GM12878 (cell line): Measurements from ENCODE around the gene DTX1. TPM values are rescaled to one million over a fixed set of nuclear protein-coding genes. Genes with fewer than 3 reads are reported as not detected.
A peak's percentile ranks its signal among the peaks of the same experiment; 100 is the strongest.

Source experiments
- BACH1 ChIP-seq: fragments of 450-650 bp; IDR thresholded peaks from 2 replicates; pipeline ENCODE4 v1.6.1; 2017; ENCODE audit warnings: mild to moderate bottlenecking, borderline replicate concordance
- CEBPZ ChIP-seq: fragments of 150-350 bp; IDR thresholded peaks from 2 replicates; pipeline ENCODE4 v1.6.1; 2016; ENCODE audit warnings: low read depth, low read length
- CHD2 ChIP-seq: IDR thresholded peaks from 2 replicates; pipeline ENCODE4 v1.6.1; 2011; ENCODE audit warnings: low read depth, low read length, improper control_type of control experiment, borderline replicate concordance
- DPF2 ChIP-seq: fragments of 450-650 bp; IDR thresholded peaks from 2 replicates; pipeline ENCODE4 v1.6.1; 2017; ENCODE audit warnings: mild to moderate bottlenecking
- EGR1 ChIP-seq, 2 experiments: IDR thresholded peaks; 1 replicate in 1 of 2; 2 replicates in 1 of 2; pipeline ENCODE4 v1.6.1; 2011 to 2012; ENCODE audit warnings: low read depth in 2 of 2, low read length in 2 of 2, borderline replicate concordance in 1 of 2, mild to moderate bottlenecking in 1 of 2, moderate library complexity in 1 of 2
- FOXM1 ChIP-seq: IDR thresholded peaks from 2 replicates; pipeline ENCODE4 v1.6.1; 2012; ENCODE audit warnings: low read depth, mild to moderate bottlenecking, inconsistent platforms, low read length, moderate library complexity
- IKZF2 ChIP-seq, 2 experiments: fragments of 450-650 bp; IDR thresholded peaks; 2 replicates each; pipeline ENCODE4 v1.6.1; 2017; ENCODE audit warnings: mild to moderate bottlenecking in 2 of 2, moderate library complexity in 2 of 2
- MAX ChIP-seq: IDR thresholded peaks from 2 replicates; pipeline ENCODE4 v1.6.1; 2012; ENCODE audit warnings: low read depth, low read length, improper control_type of control experiment
- MYC ChIP-seq: IDR thresholded peaks from 2 replicates; pipeline ENCODE4 v1.6.1; 2011; ENCODE audit warnings: mild to moderate bottlenecking, low read length, moderate library complexity, inconsistent platforms; ENCODE audit not compliant: insufficient read depth, insufficient replicate concordance, insufficient read length, severe bottlenecking
- POLR2A ChIP-seq: IDR thresholded peaks from 2 replicates; pipeline ENCODE4 v1.6.1; 2011; ENCODE audit warnings: low read depth, mild to moderate bottlenecking, low read length
- POLR2AphosphoS2 ChIP-seq: IDR thresholded peaks from 2 replicates; pipeline ENCODE4 v1.6.1; 2011; ENCODE audit warnings: low read depth, mild to moderate bottlenecking, low read length, improper control_type of control experiment, moderate library complexity
- POLR2AphosphoS5 ChIP-seq: IDR thresholded peaks from 2 replicates; pipeline ENCODE4 v1.6.1; 2011; ENCODE audit warnings: mild to moderate bottlenecking, low read length, inconsistent platforms
- RAD51 ChIP-seq: fragments of 450-650 bp; IDR thresholded peaks from 2 replicates; pipeline ENCODE4 v1.6.1; 2016; ENCODE audit warnings: moderate library complexity, mild to moderate bottlenecking, inconsistent platforms
- SP1 ChIP-seq: IDR thresholded peaks from one replicate; pipeline ENCODE4 v1.6.1; 2011; ENCODE audit warnings: low read depth, low read length
- SREBF1 ChIP-seq: IDR thresholded peaks from 2 replicates; pipeline ENCODE4 v1.6.1; 2012; ENCODE audit warnings: mild to moderate bottlenecking, low read length
- TARDBP ChIP-seq: IDR thresholded peaks from 2 replicates; pipeline ENCODE4 v1.6.1; 2016; ENCODE audit warnings: borderline replicate concordance
- WRNIP1 ChIP-seq: IDR thresholded peaks from 2 replicates; pipeline ENCODE4 v1.6.1; 2011; ENCODE audit warnings: low read depth, low read length, improper control_type of control experiment, borderline replicate concordance
- ZBTB40 ChIP-seq: fragments of 450-650 bp; IDR thresholded peaks from 2 replicates; pipeline ENCODE4 v1.6.1; 2016; ENCODE audit warnings: mild to moderate bottlenecking, moderate library complexity, borderline replicate concordance
- ZNF384 ChIP-seq: IDR thresholded peaks from 2 replicates; pipeline ENCODE4 v1.6.1; 2012; ENCODE audit warnings: low read depth, mild to moderate bottlenecking, low read length, improper control_type of control experiment, borderline replicate concordance
- polyA plus RNA-seq, 11 experiments: library from polyadenylated mRNA; depleted of rRNA in 4 of 11; unstranded in 6 of 11; stranded (reverse) in 5 of 11; fragments of >200 nt; fragmentation: Nextera tagmentation in 4 of 11; fragmentation: Illumina TruSeq in 1 of 11; extraction: Ambion mirVana in 4 of 11; extraction: Trizol in 1 of 11; gene quantifications; 1 replicate in 1 of 11; 2 replicates in 10 of 11; pipeline versions ENCODE4 v1.2.1 to v1.2.3, GENCODE V29; 2011 to 2016; ENCODE audit warnings: inconsistent platforms in 2 of 11, missing spikeins in 2 of 11, low read depth in 1 of 11
- total RNA-seq, 4 experiments: library from RNA; depleted of rRNA in 3 of 4; stranded (reverse); fragments of >200 nt in 3 of 4; fragmentation: Illumina TruSeq in 1 of 4; extraction: Trizol in 1 of 4; gene quantifications; 2 replicates each; pipeline versions ENCODE4 v1.2.1 to v1.2.3, GENCODE V29; 2013 to 2021
- TF ChIP-seq, protein P1 (sequence below): IDR thresholded peaks from 2 replicates; pipeline ENCODE4 v1.6.1; 2011; ENCODE audit warnings: low read depth, mild to moderate bottlenecking, low read length, moderate library complexity, borderline replicate concordance; ENCODE audit errors: extremely low read depth
- TF ChIP-seq, protein P2 (sequence below): IDR thresholded peaks from 2 replicates; pipeline ENCODE4 v1.6.1; 2011; ENCODE audit warnings: borderline replicate concordance, low read depth, mild to moderate bottlenecking, moderate library complexity, mixed read lengths, low read length; ENCODE audit not compliant: insufficient read depth; ENCODE audit errors: extremely low read length

DTX1 gene
- total and polyA plus RNA-seq, 10 of the 15 experiments (the other 5 are each of a cell fraction or from before 2014, with no cell fraction given) = 0.09 to 2.8 (median 0.66) TPM

DNA sequence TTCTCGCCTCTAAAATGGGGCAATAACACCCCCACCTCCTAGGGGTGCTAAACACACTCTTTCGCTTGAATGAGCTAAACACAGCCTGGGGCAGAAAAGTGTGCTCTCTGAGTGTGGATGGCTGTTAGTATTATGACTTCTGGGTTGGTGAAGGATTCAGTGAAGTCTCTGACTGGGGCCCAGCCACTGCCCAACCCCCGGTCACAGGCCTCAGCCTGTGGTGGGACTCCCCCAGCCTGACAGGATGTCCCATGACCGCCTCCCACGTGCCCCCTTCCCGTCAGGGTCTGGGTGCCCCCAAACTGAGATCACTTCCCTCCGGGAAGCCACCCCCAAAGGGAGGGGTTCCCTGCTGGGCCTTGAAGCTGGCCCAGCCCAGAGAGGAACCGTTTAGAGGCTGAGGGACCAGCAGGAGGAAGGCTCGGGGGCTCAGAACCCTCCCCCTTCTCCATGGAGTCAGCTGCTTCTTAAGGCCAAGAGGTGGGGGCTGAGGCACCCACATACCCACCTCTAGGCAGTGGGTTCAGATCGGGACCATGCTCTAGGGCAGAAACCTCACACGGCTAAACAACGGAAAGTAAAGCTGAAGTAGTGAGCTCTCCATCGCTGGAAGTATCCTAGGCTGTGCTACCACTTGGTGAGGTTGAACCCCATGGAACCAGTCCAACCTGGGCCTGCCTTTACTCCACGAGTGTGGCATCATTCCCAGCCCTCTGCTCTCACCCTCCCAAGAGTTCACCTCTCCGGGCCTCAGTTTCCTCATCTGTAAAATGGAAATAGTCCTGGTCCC lies 13.8 kb downstream of the DTX1 start (continued):
- TF ChIP-seq POLR2AphosphoS2 (no peak; the same call in 1 of the 2 replicates), MYC (no peak), DPF2 (peak; percentile 68), RAD51 (peak; percentile 95), ZNF384 (no peak), TARDBP (no peak), IKZF2 (IDR thresholded peaks at IDR 0.05) (peak; percentile 87), WRNIP1 (no peak), POLR2A (no peak), SREBF1 (no peak), BACH1 (no peak; the same call in 1 of the 2 replicates), SP1 (peak; percentile 35), POLR2AphosphoS5 (0 out of 2 replicates have a peak, but pooled peaks have one; percentile 40), ZBTB40 (peak; percentile 44; the same call in 1 of the 2 replicates), CHD2 (peak; percentile 84), CEBPZ (no peak), EGR1 (IDR thresholded peaks at IDR 0.05; ENCODE audit: borderline replicate concordance in 1 of 2, low read depth in 2 of 2, low read length in 2 of 2) (peak in 1 of 2 experiments; percentile 56; a peak in 2 of 3 replicates), MAX (peak; percentile 78; the same call in 1 of the 2 replicates), FOXM1 (no peak)
- TF ChIP-seq, protein P1, sequence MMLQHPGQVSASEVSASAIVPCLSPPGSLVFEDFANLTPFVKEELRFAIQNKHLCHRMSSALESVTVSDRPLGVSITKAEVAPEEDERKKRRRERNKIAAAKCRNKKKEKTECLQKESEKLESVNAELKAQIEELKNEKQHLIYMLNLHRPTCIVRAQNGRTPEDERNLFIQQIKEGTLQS = peak; percentile 31; the same call in 1 of the 2 replicates
- TF ChIP-seq, protein P2, sequence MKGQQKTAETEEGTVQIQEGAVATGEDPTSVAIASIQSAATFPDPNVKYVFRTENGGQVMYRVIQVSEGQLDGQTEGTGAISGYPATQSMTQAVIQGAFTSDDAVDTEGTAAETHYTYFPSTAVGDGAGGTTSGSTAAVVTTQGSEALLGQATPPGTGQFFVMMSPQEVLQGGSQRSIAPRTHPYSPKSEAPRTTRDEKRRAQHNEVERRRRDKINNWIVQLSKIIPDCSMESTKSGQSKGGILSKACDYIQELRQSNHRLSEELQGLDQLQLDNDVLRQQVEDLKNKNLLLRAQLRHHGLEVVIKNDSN = peak; percentile 80
